Inferior parietal cortex (tissue), 1 donor: ENCODE results near the gene ATR.
"Not testable (repeated sequence)": the region's sequence is repeated elsewhere in the genome, so short reads cannot be mapped to it uniquely, and the experiment has no call there.

Experiments used
- DNase-seq: peaks from one replicate; pipeline ENCODE4 v3.0.0-alpha.2; 2016; ENCODE audit errors: extremely low spot score

The ATR gene

DNA sequence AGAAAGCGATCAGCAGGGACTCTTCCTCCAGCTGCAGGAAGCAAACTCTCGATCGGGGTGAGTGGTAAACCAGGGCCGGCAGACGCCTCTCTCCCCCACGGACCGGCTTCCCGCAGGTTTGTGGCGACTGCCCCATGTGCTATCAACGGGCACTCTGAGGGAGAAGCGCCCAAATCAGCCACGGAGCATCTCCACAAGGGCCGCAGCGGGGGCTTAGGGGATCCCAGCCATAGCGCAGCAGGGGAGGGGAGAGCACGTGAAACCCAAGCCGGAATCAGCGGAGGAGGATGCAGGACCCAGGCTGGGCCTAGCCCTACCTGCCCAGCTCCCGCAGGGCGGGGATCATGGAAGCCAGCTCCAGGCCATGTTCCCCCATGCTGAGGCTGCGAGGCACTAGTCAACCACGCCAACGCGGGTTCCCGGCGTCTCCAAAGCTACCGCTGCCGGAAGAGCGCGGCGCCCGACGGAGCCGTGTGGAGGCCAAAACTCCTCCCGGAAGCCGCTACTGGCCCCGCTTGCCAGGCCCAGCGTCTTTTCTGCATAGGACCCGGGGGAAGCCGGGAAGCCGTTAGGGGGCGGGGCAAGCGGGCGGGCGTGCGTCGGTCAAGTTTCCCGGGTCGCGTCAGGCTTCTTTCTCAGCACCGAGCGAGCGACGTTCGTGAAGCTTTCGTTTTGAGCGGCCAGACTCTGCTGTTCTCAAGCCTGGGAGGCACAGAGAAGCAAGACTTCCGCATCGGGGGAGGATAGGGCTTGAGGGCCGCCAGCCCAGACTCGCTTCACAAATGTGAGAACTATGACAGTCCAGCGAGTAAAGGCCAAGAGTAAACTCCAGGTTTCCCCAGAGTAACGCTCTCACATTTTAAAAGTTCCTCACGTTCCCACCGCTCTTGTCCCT, at the start of gene ATR:
TSS of gene ATR (minus strand) at position 405 of the 895 bp plus-strand sequence. CDS start at position 376, 29 bp downstream.
- DNase-seq, result peak; percentile 95

GRCh38 chr3:142626971-142627370, 48.4 kb upstream of the ATR start:
- DNase-seq, result no peak

GRCh38 chr3:142625153-142625440, 46.6 kb upstream of the ATR start:
- no peak for DNase-seq

GRCh38 chr3:142624341-142625152, 46.0 kb upstream of the ATR start:
- DNase-seq, result no peak

DNA sequence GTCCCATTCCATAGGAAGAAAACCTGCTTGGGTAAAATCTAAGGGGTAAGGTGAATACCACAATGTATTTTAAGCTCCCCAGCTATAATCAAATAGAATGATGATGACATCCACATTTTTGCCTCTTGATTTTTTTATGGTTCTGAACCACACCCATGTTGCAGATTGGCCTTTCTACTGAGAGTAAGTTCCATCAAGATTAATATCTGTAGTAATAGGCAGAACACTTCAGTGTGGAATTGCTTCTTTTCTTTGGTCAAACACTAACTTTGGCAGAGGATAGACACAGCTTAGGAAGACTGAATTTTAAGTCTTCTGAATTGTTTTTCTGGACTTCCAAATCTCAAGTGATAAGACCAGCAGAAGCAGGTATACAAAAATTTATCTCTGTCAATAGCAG, 44.7 kb upstream of the ATR start:
- no peak for DNase-seq

GRCh38 chr3:142622405-142622804, 43.9 kb upstream of the ATR start:
- no peak for DNase-seq

- DNase-seq, result peak; percentile 39
These were observed 40.5 kb upstream of the ATR start for GRCh38 chr3:142618917-142619461.

DNA sequence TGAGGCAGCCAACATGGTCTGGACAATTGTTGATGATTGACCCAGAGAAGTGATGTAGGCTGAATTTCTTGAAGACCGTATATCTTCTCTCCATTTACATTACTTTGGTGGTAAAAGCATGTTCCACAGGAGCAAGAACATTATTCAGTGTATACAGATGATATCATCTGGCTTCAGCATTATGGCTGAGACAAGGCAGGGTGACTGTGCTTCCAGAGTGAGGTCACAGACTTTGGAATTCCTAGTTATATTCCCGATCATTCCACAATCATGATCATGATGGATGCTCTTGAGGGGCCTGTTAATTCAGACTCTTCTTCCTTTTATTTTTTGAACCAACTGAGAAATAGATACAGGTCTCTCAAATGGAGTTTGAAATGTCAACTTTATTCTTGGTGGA, 36.6 kb upstream of the ATR start:
- no peak for DNase-seq

DNA sequence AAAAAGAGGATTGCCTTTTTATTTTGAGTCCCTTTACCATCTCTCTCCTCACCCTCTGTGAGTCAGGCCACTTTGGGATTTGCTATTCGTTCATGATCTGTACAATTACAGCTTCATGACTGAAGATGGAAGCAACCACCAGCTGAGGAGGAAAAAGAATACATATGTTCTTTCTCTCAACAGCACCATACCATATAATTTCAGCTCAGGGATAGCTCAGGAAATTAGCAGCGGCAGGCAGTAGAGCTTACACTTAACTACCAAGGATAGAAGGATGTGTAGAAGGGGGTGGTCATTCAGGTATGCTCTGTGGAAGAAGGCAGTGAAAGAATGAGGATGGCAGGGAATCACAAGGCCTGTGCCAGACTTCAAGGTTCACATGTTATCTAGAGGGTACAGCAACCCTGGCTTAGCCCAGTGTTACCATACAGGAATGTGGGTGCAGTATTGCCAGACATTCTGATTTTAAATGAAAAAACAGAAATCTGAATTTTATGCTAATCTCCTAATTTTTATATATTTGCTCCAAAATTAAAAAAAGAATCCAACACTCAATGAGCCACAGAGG, 35.6 kb upstream of the ATR start:
- DNase-seq, result no peak

DNA sequence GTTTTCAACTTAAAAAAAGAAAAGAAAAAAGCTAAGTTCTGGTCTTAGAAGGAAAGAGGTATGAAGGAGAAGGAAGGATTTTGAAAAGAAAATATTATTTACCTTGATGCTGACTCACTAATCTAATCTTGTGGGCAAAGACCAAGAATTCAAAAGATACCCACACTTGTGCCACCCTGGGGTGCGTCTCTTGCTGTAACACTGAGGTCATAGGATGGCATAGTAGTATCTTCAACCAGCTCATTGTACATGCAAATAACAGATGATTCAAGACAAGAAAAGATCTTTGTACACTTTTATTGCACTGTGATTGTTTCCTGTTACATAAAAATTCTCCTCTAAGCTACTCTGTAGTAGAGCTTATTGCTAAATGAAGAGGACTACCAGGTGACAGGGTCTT, 35.0 kb upstream of the ATR start:
- DNase-seq, result no peak

DNA sequence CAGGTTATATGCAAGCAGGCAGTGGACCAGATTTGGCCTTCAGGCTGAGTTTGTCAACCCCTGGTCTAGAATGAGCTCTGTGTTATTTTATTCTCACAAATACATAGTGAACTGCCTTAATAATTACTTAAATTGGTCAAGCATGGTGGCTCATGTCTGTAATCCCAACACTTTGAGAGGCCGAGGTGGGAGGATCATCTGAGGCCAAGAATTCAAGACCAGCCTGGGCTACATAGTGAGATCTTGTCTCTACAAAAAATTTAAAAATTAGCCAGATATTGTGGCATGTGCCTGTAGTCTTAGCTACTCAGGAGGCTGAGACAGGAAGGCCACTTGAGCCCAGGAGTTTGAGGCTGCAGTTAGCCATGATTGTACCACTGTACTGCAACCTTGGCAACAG, 32.7 kb upstream of the ATR start:
- DNase-seq, result no peak

GRCh38 chr3:142609136-142609535, 30.6 kb upstream of the ATR start:
- no peak for DNase-seq

DNA sequence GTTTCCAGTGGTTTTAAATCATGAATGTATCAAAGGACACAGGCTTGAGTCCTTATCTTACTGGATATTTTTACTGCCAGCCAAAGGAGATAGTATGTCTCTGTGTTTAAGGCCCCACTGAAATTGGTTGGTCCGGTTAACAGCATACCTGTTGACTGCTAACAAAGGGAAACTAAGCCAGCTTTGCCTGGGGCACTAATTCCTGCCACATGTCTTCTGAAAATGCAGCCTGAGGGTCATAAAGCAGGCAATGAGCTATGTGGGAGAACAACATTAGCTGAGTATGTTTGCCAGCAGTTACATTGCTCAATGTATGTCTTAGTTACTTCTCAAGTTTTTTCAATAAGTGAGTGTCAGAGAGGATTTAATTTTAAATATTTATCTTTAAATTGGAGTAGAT, 30.1 kb upstream of the ATR start:
- DNase-seq, result no peak

DNA sequence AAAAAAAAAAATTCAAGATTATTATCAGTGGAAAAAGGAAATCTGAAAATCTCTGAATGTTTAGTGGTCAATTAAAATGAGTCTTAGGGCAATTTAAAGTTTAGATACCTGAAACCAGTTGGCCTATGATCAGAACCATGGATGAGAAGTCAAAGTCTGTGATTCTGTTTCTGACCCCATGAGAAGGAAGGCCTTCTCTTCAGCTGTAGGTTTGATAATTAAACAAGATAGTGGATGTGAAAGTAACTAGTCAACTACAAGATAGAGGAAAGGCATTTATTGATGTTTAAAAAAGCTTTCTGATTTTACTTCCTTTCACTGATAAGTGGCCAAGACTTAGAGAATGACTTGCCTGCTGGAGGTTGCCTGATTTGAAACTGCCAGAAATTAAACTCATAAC, 26.4 kb upstream of the ATR start:
- no peak for DNase-seq

GRCh38 chr3:142603386-142603705, 24.8 kb upstream of the ATR start:
- not testable (repeated sequence) for DNase-seq

DNA sequence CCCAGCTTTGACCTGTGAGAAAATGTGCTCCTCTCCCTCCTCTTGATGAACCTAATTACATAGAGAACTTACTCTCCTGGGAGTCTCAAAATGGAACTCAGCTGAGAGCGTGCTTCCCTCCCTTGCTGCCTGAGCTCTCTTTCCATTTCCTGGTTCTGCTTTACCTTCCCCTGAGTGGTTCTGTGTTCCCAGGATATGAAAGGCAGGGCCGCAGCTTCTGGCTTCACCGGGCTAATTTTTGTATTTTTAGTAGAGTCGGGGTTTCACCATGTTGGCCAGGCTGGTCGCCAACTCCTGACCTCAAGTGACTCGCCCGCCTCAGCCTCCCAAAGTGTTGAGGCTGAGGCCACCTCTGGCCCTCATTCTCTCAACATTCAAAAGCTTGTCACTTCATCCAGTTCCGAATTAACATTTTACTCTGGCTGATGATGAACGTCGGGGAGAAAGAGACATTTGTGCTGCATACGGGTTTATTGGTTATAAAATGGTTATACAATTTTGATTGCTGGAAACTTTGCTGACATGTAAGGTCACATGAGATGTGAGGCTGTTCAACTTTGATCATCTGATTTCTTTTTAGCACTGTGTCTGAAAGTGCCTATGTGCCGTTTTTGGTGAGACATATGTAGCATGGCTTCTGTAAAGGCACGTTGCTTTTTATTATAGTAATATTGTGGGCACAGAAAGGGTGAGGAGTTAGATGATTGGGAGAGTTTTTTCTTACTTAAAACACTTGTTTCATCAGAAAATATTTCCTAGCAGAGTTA, 24.3 kb upstream of the ATR start:
- DNase-seq, result no peak

DNA sequence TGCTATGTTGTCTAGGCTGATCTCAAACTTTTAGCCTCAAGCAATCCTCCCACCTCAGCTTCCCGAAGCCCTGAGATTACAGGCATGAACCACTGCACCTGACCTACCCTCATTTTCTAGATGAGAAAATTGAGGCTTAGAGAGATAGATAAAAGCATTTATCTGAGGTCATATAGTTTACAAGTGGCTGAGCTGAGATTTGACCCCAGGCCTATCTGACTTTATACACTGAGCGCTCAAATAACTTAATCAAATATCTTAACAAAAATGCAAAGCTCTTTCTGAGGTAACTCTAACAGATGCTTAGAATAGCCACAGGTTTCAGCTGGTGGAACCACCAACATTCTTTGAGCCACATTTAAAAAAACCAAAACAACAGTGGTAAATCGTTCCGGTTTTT, 23.2 kb upstream of the ATR start:
- DNase-seq, result no peak

- no peak for DNase-seq
These were observed 19.4 kb upstream of the ATR start for GRCh38 chr3:142597906-142598305.

DNA sequence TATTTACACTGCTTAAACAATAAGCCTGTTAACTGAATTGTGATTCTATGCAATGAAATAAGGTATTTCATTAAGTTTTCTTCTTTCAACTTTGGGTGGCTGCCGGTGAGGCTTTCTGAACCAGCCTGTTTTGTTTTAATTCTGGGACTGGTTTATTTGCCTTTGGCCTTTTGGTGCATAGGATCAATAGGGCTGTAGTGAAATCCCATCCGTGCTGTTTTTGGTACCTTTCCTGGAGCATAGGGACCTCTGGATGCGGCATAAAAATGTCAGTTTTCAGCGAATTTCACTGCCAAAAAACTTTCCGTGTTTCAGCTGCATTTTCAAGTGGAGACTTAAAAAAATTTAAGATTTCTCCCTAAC, 18.2 kb upstream of the ATR start:
- no peak for DNase-seq

DNA sequence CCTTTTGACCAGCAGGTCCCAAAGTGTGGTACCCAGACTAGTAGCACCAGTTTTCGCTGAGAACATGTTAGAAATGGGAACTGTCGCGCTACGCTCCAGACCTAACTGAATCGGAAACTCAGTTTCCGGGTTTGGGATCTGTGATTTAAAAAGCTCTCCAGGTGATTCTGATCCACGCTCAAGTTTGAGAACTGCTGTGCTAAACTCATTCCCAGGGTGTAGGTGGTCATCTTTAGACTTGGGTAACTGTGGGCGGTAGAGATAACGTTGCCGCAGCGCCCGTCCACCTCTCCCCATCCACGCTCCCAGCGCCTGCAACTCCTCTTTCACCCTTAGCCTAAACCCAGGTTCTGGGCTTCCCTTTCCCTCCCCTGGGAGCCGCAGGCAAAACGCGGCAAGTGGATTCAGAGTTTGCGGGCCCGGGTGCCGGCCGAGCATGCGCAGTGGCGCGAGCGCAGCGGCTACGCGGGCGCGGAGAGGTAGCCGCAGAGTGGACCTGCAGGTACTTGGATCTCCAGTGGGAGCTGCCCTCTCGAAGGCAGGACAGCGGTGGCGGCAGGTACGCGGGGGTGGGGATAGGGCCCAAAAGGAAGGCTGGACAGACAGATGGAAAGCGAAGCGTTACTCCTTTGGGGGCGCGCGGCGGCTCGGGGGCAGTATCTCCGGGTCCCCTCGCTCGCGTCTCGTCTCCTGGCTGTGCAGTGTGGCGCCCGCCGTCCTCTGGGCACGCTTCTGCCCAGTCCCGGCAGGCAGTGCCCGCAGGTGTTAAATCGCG, 17.6 kb upstream of the ATR start, which contains the start of gene PLS1:
TSS of gene PLS1 (plus strand) at position 443 of the 775 bp plus-strand sequence. CDS start 67,845 bp downstream, outside the sequence.
- DNase-seq, result peak; percentile 91

DNA sequence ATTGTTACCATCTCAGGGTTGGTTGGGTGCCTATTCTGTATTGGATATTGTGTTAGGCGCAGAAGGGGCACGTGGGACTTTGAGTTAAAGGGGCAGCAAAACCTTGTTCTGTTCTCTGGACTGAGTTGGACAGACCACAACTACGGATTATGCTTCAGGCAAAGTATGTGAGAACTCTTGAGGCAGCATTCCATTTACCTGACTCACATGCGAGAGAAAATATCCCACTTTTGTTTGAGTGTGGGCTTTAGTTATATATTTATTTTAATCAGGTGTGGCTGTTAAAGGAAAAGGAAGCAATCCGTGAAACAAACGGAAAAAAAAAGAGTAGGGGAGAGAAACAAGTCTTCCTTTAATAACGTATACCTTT, 17.0 kb upstream of the ATR start:
- DNase-seq, result no peak
